Naive B cell (primary cell): ENCODE results near the gene FOXK1. TPM values are rescaled to one million over a fixed set of nuclear protein-coding genes. Genes with fewer than 3 reads are reported as not detected.
A peak's percentile ranks its signal among the peaks of the same experiment; 100 is the strongest.
"Not testable (repeated sequence)": the region's sequence is repeated elsewhere in the genome, so short reads cannot be mapped to it uniquely, and the experiment has no call there.

ENCODE experiments used
- ATAC-seq, 2 donors: fragments of 150-1000 bp; cut with Tn5 transposase; 2 replicates each; pipeline ENCODE4 v1.10.0; 2021; ENCODE audit warnings: low read depth in 2 of 2, mild to moderate bottlenecking in 2 of 2, moderate library complexity in 2 of 2
- DNase-seq: peaks from one replicate; pipeline ENCODE4 v3.0.0; 2022
- H3K27ac Mint-ChIP-seq, 6 donors: one replicate each; pipeline ENCODE4 v1.8.0; 2020 to 2022; ENCODE audit warnings: mild to moderate bottlenecking in 6 of 6, mixed read lengths in 6 of 6, moderate library complexity in 5 of 6, inconsistent platforms in 2 of 6
- H3K27me3 Mint-ChIP-seq, 3 donors: one replicate each; pipeline ENCODE4 v1.8.0; 2021 to 2022; ENCODE audit warnings: mixed read lengths in 3 of 3, mild to moderate bottlenecking in 1 of 3
- H3K36me3 Mint-ChIP-seq, 2 donors: one replicate each; pipeline ENCODE4 v1.8.0; 2020 to 2022; ENCODE audit warnings: mixed read lengths in 2 of 2, inconsistent platforms in 1 of 2, mild to moderate bottlenecking in 1 of 2
- H3K4me1 Mint-ChIP-seq, 3 donors: one replicate each; pipeline ENCODE4 v1.8.0; 2020 to 2022; ENCODE audit warnings: mixed read lengths in 3 of 3, inconsistent platforms in 1 of 3, mild to moderate bottlenecking in 1 of 3, moderate library complexity in 1 of 3
- H3K4me3 Mint-ChIP-seq, 8 donors: one replicate each; pipeline ENCODE4 v1.8.0; 2020 to 2022; ENCODE audit warnings: mild to moderate bottlenecking in 8 of 8, mixed read lengths in 8 of 8, moderate library complexity in 8 of 8, inconsistent platforms in 2 of 8
- H3K9me3 Mint-ChIP-seq, 7 donors: one replicate each; pipeline ENCODE4 v1.8.0; 2020 to 2022; ENCODE audit warnings: mixed read lengths in 7 of 7, mild to moderate bottlenecking in 5 of 7, inconsistent platforms in 2 of 7, moderate library complexity in 1 of 7
- polyA plus RNA-seq, 6 donors: library from polyadenylated mRNA; unstranded; fragments of 300-500 nt; fragmentation: Illumina TruSeq; gene quantifications; one replicate each; pipeline ENCODE4 v1.2.3, GENCODE V29; 2021; ENCODE audit warnings: low read depth in 6 of 6

Gene FOXK1
- polyA plus RNA-seq, 6 donors from 2014 or later = 0.92 to 3.1 (median 1.8) TPM

GRCh38 chr7:4681218-4681851, 760 bp upstream of the FOXK1 start:
- Mint-ChIP-seq H3K36me3 (peaks cover 0 to 8% of the 10 kb centered on the region in 2 donors), H3K27ac (peak overlapping the region; percentile 33 to 96 (median 88)), H3K4me3 (peak overlapping the region; percentile 87 to 96 (median 90)), H3K27me3 (peaks cover 0 to 11% (median 7%) of the 10 kb centered on the region in 3 donors), H3K4me1 (peaks cover 26 to 42% (median 29%) of the 10 kb centered on the region in 3 donors), H3K9me3 (no peaks in the 10 kb centered on the region)
- DNase-seq (no peak), ATAC-seq (no peak)

DNA sequence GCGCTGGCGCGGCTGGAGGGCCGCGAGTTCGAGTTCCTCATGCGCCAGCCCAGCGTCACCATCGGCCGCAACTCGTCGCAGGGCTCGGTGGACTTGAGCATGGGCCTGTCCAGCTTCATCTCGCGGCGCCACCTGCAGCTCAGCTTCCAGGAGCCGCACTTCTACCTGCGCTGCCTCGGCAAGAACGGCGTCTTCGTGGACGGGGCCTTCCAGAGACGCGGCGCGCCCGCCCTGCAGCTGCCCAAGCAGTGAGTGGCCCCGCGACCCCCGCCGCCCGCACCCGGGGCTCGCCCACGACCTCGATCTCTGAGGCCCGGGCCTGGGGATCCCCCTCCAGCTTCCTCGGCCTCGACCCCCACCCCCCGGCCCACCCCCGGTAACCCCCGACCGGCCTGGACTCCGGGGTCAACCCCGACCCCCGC, 537 bp downstream of the FOXK1 start:
- Mint-ChIP-seq H3K4me3 (peak overlapping the region; percentile 71 to 99 (median 96)), H3K9me3 (no peaks in the 10 kb centered on the region), H3K27me3 (peaks cover 0 to 11% (median 4%) of the 10 kb centered on the region in 3 donors), H3K4me1 (peaks cover 33 to 55% (median 38%) of the 10 kb centered on the region in 3 donors), H3K36me3 (peaks cover 0 to 8% of the 10 kb centered on the region in 2 donors), H3K27ac (peak overlapping the region in 3 of 6 donors; percentile 19 to 100 (median 97))
- peak; percentile 8 to 10 for ATAC-seq
- DNase-seq = no peak

- ATAC-seq (no peak), DNase-seq (peak; percentile 2)
- H3K4me3 Mint-ChIP-seq = peak overlapping the region; percentile 88 to 99 (median 96)
- peaks cover 0 to 11% (median 0%) of the 10 kb centered on the region in 3 donors for H3K27me3 Mint-ChIP-seq
- H3K4me1 Mint-ChIP-seq = peaks cover 38 to 60% (median 43%) of the 10 kb centered on the region in 3 donors
- H3K9me3 Mint-ChIP-seq = no peaks in the 10 kb centered on the region
- H3K36me3 Mint-ChIP-seq = peaks cover 0 to 8% of the 10 kb centered on the region in 2 donors
- H3K27ac Mint-ChIP-seq = peak overlapping the region; percentile 33 to 100 (median 96)
These were observed 1.2 kb downstream of the FOXK1 start for GRCh38 chr7:4683043-4683883.

GRCh38 chr7:4683884-4684565, 1.9 kb downstream of the FOXK1 start:
- Mint-ChIP-seq H3K27ac (peak overlapping the region; percentile 94 to 100 (median 97)), H3K9me3 (no peaks in the 10 kb centered on the region), H3K27me3 (peaks cover 0 to 4% (median 0%) of the 10 kb centered on the region in 3 donors), H3K4me3 (peak overlapping the region; percentile 88 to 99 (median 96)), H3K36me3 (peaks cover 0 to 8% of the 10 kb centered on the region in 2 donors), H3K4me1 (peaks cover 43 to 68% (median 48%) of the 10 kb centered on the region in 3 donors)
- DNase-seq = peak; percentile 50
- ATAC-seq = peak; percentile 54 to 61

DNA sequence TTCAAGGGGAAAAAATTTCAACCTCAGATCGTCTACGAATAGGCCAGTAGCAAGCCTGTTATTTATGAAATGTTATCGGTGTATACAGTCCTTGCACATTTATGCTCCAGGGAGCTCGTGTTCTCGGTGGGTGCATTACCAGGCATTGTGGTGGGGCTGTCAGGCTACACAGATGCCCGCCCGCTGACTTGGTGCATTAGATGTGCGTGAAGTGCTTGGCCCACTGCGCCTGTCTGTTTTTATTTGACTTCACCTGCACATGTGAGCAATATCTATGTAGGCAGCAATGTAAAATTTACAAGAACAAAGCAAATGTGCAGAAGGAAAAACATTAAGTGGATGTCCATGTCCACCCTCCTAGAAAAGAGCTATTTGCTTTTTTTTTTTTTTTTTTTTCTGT, 2.8 kb downstream of the FOXK1 start:
- peaks cover 0 to 8% of the 10 kb centered on the region in 2 donors for H3K36me3 Mint-ChIP-seq
- peaks cover 0 to under 1% (median 0%) of the 10 kb centered on the region in 3 donors for H3K27me3 Mint-ChIP-seq
- no peaks in the 10 kb centered on the region for H3K9me3 Mint-ChIP-seq
- DNase-seq (no peak), ATAC-seq (no peak)
- H3K27ac Mint-ChIP-seq = peak overlapping the region in 5 of 6 donors; percentile 94 to 100 (median 97)
- H3K4me1 Mint-ChIP-seq = peaks cover 51 to 74% (median 57%) of the 10 kb centered on the region in 3 donors
- peak overlapping the region; percentile 88 to 99 (median 96) for H3K4me3 Mint-ChIP-seq

DNA sequence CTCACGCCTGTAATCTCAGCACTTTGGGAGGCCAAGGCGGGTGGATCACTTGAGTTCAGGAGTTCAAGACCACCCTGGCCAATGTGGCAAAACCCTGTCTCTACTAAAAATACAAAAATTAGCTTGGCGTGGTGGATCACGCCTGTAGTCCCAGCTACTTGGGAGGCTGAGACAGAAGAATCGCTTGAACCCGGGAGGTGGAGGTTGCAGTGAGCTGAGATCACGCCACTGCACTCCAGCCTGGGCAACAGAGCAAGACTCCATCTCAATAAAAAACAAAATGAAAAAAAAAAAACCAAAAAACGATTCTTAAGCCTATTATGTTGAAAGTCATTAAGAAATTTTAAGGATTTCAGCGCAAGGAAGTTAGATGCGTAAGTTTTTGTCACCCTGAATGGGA, 3.6 kb downstream of the FOXK1 start:
- H3K36me3 Mint-ChIP-seq, H3K9me3 Mint-ChIP-seq, DNase-seq, H3K27me3 Mint-ChIP-seq, ATAC-seq: not testable (repeated sequence)
- H3K4me1 Mint-ChIP-seq = peaks cover 53 to 82% (median 65%) of the 10 kb centered on the region in 3 donors
- H3K27ac Mint-ChIP-seq = peak overlapping the region in 1 of 6 donors; percentile 77
- H3K4me3 Mint-ChIP-seq = peak overlapping the region in 3 of 8 donors; percentile 10 to 25 (median 25)

DNA sequence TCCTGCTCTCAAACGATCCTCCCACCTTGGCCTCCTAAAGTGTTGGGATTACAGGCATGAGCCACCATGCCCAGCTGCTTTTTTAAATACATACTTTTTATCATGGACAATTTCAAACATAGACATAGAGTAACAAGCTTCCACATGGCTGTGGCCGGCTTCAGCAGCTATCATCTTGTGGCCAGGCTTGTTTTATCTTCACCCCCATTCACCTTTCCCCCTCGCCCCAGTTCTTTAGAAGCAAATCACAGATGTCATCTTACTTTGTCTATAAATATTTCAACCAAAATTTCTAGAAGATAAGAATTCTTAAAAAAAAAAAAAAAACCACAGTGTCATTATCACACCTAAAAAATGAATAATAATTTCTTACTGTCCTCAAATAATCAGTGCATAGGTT, 5.9 kb downstream of the FOXK1 start:
- Mint-ChIP-seq H3K27ac (peak overlapping the region in 3 of 6 donors; percentile 51 to 77 (median 74)), H3K9me3 (no peaks in the 10 kb centered on the region), H3K4me1 (peaks cover 59 to 88% (median 77%) of the 10 kb centered on the region in 3 donors), H3K4me3 (peak overlapping the region in 2 of 8 donors; percentile 20), H3K36me3 (peaks cover 0 to 8% of the 10 kb centered on the region in 2 donors), H3K27me3 (no peaks in the 10 kb centered on the region)
- ATAC-seq (no peak), DNase-seq (no peak)

GRCh38 chr7:4689151-4689550, 7.1 kb downstream of the FOXK1 start:
- no peak for ATAC-seq
- peak overlapping the region in 1 of 8 donors; percentile 41 for H3K4me3 Mint-ChIP-seq
- no peaks in the 10 kb centered on the region for H3K27me3 Mint-ChIP-seq
- no peak for DNase-seq
- peaks cover 0 to 2% of the 10 kb centered on the region in 2 donors for H3K36me3 Mint-ChIP-seq
- peaks cover 51 to 86% (median 72%) of the 10 kb centered on the region in 3 donors for H3K4me1 Mint-ChIP-seq
- H3K9me3 Mint-ChIP-seq = no peaks in the 10 kb centered on the region
- peak overlapping the region in 2 of 6 donors; percentile 47 to 53 for H3K27ac Mint-ChIP-seq

- no peaks in the 10 kb centered on the region for H3K9me3 Mint-ChIP-seq
- H3K27ac Mint-ChIP-seq = peak overlapping the region in 2 of 6 donors; percentile 26 to 53
- ATAC-seq (peak in 1 of 2 donors; percentile 25), DNase-seq (no peak)
- peaks cover 46 to 86% (median 70%) of the 10 kb centered on the region in 3 donors for H3K4me1 Mint-ChIP-seq
- no peaks in the 10 kb centered on the region for H3K27me3 Mint-ChIP-seq
- peak overlapping the region in 1 of 8 donors; percentile 41 for H3K4me3 Mint-ChIP-seq
- no peaks in the 10 kb centered on the region for H3K36me3 Mint-ChIP-seq
These were observed 7.6 kb downstream of the FOXK1 start for GRCh38 chr7:4689668-4690067.

- H3K9me3 Mint-ChIP-seq = no peaks in the 10 kb centered on the region
- DNase-seq (no peak), ATAC-seq (no peak)
- no peak overlapping the region for H3K4me3 Mint-ChIP-seq
- peak overlapping the region in 1 of 6 donors; percentile 31 for H3K27ac Mint-ChIP-seq
- no peaks in the 10 kb centered on the region for H3K36me3 Mint-ChIP-seq
- H3K4me1 Mint-ChIP-seq = peaks cover 44 to 86% (median 71%) of the 10 kb centered on the region in 3 donors
- no peaks in the 10 kb centered on the region for H3K27me3 Mint-ChIP-seq
These were observed 9.1 kb downstream of the FOXK1 start for GRCh38 chr7:4690953-4691856.

DNA sequence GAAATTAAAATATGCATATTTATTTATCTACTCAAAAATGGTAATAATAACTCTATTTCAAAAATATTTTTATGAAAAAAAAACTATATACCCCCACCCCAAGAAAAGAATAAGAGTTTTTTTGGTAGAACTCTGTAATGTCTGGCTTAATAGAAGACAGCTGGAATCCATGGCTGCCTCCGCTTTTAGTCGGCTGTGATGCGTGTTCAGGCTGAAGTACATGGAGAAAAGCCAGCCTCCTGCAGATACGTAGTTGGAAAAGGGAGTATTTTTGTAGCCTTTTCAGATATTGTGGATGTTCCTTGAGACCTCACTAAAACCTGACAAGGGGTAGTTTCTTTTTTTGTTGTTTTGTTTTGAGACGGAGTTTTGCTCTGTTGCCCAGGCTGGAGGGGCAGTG, 10.0 kb downstream of the FOXK1 start:
- Mint-ChIP-seq H3K36me3 (no peaks in the 10 kb centered on the region), H3K9me3 (no peaks in the 10 kb centered on the region), H3K27me3 (no peaks in the 10 kb centered on the region), H3K4me1 (peaks cover 45 to 83% (median 62%) of the 10 kb centered on the region in 3 donors), H3K4me3 (no peak overlapping the region), H3K27ac (peak overlapping the region in 1 of 6 donors; percentile 66)
- ATAC-seq (no peak), DNase-seq (no peak)

- H3K9me3 Mint-ChIP-seq, H3K27me3 Mint-ChIP-seq, H3K36me3 Mint-ChIP-seq, DNase-seq, H3K4me3 Mint-ChIP-seq, ATAC-seq: not testable (repeated sequence)
- H3K27ac Mint-ChIP-seq = peak overlapping the region in 2 of 6 donors; percentile 26 to 54
- H3K4me1 Mint-ChIP-seq = peaks cover 42 to 78% (median 62%) of the 10 kb centered on the region in 3 donors
These were observed 10.5 kb downstream of the FOXK1 start for GRCh38 chr7:4692622-4693021.
